Osteoblast (primary cell): Measurements from ENCODE around the gene PHTF1. TPM values are rescaled to one million over a fixed set of nuclear protein-coding genes. Genes with fewer than 3 reads are reported as not detected.

Source experiments
- DNase-seq: peaks from one replicate; pipeline ENCODE4 v3.0.0; 2011; ENCODE audit warnings: low spot score, mixed read lengths; ENCODE audit not compliant: insufficient read length; ENCODE audit errors: missing footprints
- H2AFZ ChIP-seq: 2 replicates; pipeline ENCODE4 v1.6.0; 2011; ENCODE audit warnings: mild to moderate bottlenecking, low read length
- H3K27ac ChIP-seq: 2 replicates; pipeline ENCODE4 v1.5.1; 2011; ENCODE audit warnings: mild to moderate bottlenecking, low read depth, low read length, moderate library complexity
- H3K27me3 ChIP-seq: 2 replicates; pipeline ENCODE4 v1.6.0; 2012; ENCODE audit warnings: mild to moderate bottlenecking, control low read depth, inconsistent platforms, low read length, moderate library complexity; ENCODE audit not compliant: insufficient read depth
- H3K36me3 ChIP-seq: 2 replicates; pipeline ENCODE4 v1.5.1; 2011; ENCODE audit warnings: mild to moderate bottlenecking, low read length, control low read depth, moderate library complexity; ENCODE audit not compliant: insufficient read depth
- H3K4me1 ChIP-seq: 2 replicates; pipeline ENCODE4 v1.5.1; 2011; ENCODE audit warnings: mild to moderate bottlenecking, low read length, control low read depth, moderate library complexity; ENCODE audit not compliant: insufficient read depth
- H3K4me2 ChIP-seq: 2 replicates; pipeline ENCODE4 v1.6.0; 2011; ENCODE audit warnings: mild to moderate bottlenecking, low read length; ENCODE audit not compliant: insufficient read depth
- H3K4me3 ChIP-seq: fragments of 200-600 bp; sonication (generic); 3 replicates; pipeline ENCODE4 v1.5.1; 2012; ENCODE audit warnings: mild to moderate bottlenecking, low read length, inconsistent platforms; ENCODE audit not compliant: insufficient read depth
- H3K79me2 ChIP-seq: 2 replicates; pipeline ENCODE4 v1.6.0; 2012; ENCODE audit warnings: mild to moderate bottlenecking, low read length, control low read depth, inconsistent platforms; ENCODE audit not compliant: insufficient read depth
- H3K9me3 ChIP-seq: 2 replicates; pipeline ENCODE4 v1.5.1; 2011; ENCODE audit warnings: low read depth, low read length, control low read depth
- H4K20me1 ChIP-seq: 2 replicates; pipeline ENCODE4 v1.6.0; 2012; ENCODE audit warnings: mild to moderate bottlenecking, low read length, control low read depth; ENCODE audit not compliant: insufficient read depth
- total RNA-seq: library from RNA; depleted of rRNA; stranded (reverse); fragments of >200 nt; gene quantifications from 2 replicates; pipeline ENCODE4 v1.2.3, GENCODE V29; 2012
- TF ChIP-seq, protein P1 (sequence below): IDR thresholded peaks from 2 replicates; pipeline ENCODE4 v1.5.1; 2011; ENCODE audit warnings: mild to moderate bottlenecking, low read depth, low read length, moderate library complexity; ENCODE audit errors: extremely low read depth

The PHTF1 gene
- total RNA-seq, 1 donor = 41.6 TPM

DNA sequence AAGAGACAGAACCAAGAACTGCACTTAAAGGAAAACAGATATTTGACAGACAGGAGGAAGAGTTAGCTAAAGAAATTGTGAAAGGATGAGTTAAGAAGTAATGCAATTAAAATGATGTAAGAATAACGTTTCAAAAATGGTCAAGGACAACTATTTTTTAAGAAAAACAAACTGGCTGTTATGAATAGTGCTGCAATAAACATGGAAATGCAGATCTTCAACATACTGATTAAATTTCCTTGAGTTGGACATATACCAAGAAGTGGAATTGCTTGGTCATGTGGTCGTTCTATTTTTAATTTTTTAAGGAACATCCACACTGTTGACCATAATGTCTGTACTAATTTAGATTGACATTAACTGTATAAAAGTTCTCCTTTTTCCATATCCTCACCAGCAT is 23.1 kb upstream of the PHTF1 start:
- DNase-seq = no peak
- peaks cover 62% of the 10 kb centered on the region for H3K79me2 ChIP-seq
- peaks cover 14% of the 10 kb centered on the region for H3K4me1 ChIP-seq
- H3K9me3 ChIP-seq = no peaks in the 10 kb centered on the region
- H3K4me3 ChIP-seq = no peak overlapping the region
- TF ChIP-seq, protein P1, sequence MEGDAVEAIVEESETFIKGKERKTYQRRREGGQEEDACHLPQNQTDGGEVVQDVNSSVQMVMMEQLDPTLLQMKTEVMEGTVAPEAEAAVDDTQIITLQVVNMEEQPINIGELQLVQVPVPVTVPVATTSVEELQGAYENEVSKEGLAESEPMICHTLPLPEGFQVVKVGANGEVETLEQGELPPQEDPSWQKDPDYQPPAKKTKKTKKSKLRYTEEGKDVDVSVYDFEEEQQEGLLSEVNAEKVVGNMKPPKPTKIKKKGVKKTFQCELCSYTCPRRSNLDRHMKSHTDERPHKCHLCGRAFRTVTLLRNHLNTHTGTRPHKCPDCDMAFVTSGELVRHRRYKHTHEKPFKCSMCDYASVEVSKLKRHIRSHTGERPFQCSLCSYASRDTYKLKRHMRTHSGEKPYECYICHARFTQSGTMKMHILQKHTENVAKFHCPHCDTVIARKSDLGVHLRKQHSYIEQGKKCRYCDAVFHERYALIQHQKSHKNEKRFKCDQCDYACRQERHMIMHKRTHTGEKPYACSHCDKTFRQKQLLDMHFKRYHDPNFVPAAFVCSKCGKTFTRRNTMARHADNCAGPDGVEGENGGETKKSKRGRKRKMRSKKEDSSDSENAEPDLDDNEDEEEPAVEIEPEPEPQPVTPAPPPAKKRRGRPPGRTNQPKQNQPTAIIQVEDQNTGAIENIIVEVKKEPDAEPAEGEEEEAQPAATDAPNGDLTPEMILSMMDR = no peak
- peaks cover 3% of the 10 kb centered on the region for H4K20me1 ChIP-seq
- H3K4me2 ChIP-seq = no peak overlapping the region
- no peak overlapping the region for H2AFZ ChIP-seq
- H3K27ac ChIP-seq = no peak overlapping the region
- peaks cover 2% of the 10 kb centered on the region for H3K36me3 ChIP-seq
- no peaks in the 10 kb centered on the region for H3K27me3 ChIP-seq

DNA sequence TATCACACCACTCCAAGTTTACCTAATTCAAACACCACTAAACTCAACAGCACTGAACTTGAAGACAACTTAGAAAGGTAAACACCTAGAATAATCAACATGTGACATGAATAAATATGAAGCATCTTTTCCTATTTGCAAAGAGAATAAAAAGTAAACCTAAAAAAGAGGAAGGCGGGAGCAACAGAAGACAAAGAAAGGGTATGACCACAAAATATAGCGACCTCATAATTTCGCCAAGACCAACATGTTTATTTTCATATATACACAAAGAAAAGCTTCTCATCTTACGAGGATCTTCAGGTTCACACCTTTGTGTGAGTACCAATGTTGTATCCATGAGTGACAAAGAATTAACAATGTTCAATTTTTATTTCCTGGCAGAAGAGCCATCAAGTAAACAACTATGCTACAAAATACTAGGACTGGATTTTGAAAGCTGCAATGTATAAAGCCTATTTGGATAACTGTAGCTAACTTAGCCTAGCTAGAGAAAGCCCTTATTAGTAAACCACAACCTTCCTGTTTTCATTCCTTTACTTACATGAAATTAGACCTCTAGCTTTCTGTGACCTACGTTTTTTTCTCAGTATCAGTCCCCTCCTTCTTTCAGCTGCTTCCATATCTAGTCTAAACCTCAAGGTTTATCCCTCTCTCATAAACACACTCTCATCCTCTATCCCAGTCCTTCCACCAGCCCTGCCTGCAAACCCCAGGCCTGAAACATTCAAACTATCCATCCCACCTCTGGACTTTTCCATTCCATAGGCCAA is 21.3 kb upstream of the PHTF1 start:
- Histone ChIP-seq H3K4me1 (peaks cover 14% of the 10 kb centered on the region), H3K9me3 (no peaks in the 10 kb centered on the region), H3K4me2 (no peak overlapping the region), H2AFZ (no peak overlapping the region), H3K79me2 (peaks cover 60% of the 10 kb centered on the region), H4K20me1 (peaks cover 3% of the 10 kb centered on the region), H3K27me3 (no peaks in the 10 kb centered on the region), H3K27ac (no peak overlapping the region), H3K4me3 (no peak overlapping the region), H3K36me3 (peaks cover 2% of the 10 kb centered on the region)
- TF ChIP-seq, protein P1 = no peak
- no peak for DNase-seq

DNA sequence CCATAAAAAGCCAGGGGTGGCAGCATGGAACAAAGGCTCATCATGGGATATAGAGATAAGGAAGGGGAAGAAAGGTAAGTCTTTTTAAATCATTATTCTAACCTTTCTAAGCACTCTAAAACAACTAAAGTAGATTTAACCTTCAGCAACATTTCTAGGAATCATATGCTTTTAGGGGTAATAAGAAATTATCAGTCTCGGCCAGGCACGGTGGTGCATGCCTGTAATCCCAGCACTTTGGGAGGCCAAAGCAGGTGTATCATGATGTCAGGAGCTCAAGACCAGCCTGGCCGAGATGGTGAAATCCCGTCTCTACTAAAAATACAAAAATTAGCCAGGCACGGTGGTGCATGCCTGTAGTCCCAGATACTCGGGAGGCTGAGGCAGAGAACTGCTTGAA is 20.3 kb upstream of the PHTF1 start:
- peaks cover 14% of the 10 kb centered on the region for H3K4me1 ChIP-seq
- H3K36me3 ChIP-seq = peaks cover 2% of the 10 kb centered on the region
- no peaks in the 10 kb centered on the region for H3K27me3 ChIP-seq
- H3K9me3 ChIP-seq = no peaks in the 10 kb centered on the region
- H4K20me1 ChIP-seq = peaks cover 3% of the 10 kb centered on the region
- no peak overlapping the region for H2AFZ ChIP-seq
- TF ChIP-seq, protein P1 = no peak
- DNase-seq = no peak
- peaks cover 59% of the 10 kb centered on the region for H3K79me2 ChIP-seq
- no peak overlapping the region for H3K4me3 ChIP-seq
- H3K27ac ChIP-seq = no peak overlapping the region
- no peak overlapping the region for H3K4me2 ChIP-seq

DNA sequence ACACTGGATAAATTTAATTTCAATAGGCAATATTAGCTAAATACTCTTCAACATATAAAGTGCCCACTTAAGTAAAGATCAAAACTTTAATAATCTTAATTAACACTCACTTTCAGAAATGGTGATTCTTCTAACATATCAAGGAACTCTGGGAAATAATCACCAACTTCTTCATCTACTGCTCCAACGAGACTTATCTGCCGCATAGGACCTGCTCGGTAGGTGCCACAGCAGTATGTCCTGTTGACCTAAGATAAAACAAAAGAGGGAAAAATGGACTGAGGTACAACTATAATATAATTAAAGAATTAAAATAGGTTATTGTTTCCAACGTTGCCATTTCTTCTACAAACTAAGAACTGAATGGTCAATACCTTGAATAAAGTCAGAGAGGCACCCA is 18.3 kb upstream of the PHTF1 start:
- H3K36me3 ChIP-seq = peaks cover 2% of the 10 kb centered on the region
- H4K20me1 ChIP-seq = no peaks in the 10 kb centered on the region
- no peak overlapping the region for H2AFZ ChIP-seq
- no peak overlapping the region for H3K4me2 ChIP-seq
- H3K4me1 ChIP-seq = peaks cover under 1% of the 10 kb centered on the region
- DNase-seq = no peak
- H3K27ac ChIP-seq = no peak overlapping the region
- H3K27me3 ChIP-seq = no peaks in the 10 kb centered on the region
- no peak overlapping the region for H3K4me3 ChIP-seq
- no peaks in the 10 kb centered on the region for H3K9me3 ChIP-seq
- TF ChIP-seq, protein P1 = no peak
- peaks cover 45% of the 10 kb centered on the region for H3K79me2 ChIP-seq
